K562 (cell line): ENCODE data around the gene DESI1.

Experiments
- NFYB ChIP-seq: IDR thresholded peaks from 2 replicates; pipeline ENCODE4 v1.6.1; 2011; ENCODE audit warnings: mild to moderate bottlenecking, moderate library complexity; ENCODE audit not compliant: insufficient read length; ENCODE audit errors: extremely low read depth
- TF ChIP-seq, protein P1 (sequence below): IDR thresholded peaks from 3 replicates; pipeline ENCODE4 v1.6.1; 2011; ENCODE audit warnings: borderline replicate concordance, mild to moderate bottlenecking, moderate library complexity; ENCODE audit not compliant: insufficient read length; ENCODE audit errors: extremely low read depth

DNA sequence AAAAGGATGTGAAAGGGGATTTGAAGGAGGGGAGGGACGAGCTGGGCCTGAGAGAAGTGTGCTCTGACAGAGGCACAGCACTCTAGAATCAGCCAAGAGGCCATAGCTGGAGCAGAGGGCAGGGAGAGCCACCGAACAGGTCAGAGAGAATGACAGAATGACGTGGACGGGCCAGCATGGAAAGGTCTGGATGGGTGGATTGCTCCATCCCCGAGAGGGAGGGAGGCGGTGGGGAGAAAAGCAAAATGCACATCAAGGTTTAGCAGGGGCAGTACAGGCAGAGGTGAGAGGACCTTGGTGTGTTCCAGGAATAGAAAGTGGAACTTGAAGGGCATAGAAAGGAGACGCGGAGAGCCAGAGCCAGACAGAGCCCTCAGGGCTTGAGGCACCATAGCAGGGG lies 38.1 kb downstream of the DESI1 start:
- no peak for TF ChIP-seq NFYB
- TF ChIP-seq, protein P1, sequence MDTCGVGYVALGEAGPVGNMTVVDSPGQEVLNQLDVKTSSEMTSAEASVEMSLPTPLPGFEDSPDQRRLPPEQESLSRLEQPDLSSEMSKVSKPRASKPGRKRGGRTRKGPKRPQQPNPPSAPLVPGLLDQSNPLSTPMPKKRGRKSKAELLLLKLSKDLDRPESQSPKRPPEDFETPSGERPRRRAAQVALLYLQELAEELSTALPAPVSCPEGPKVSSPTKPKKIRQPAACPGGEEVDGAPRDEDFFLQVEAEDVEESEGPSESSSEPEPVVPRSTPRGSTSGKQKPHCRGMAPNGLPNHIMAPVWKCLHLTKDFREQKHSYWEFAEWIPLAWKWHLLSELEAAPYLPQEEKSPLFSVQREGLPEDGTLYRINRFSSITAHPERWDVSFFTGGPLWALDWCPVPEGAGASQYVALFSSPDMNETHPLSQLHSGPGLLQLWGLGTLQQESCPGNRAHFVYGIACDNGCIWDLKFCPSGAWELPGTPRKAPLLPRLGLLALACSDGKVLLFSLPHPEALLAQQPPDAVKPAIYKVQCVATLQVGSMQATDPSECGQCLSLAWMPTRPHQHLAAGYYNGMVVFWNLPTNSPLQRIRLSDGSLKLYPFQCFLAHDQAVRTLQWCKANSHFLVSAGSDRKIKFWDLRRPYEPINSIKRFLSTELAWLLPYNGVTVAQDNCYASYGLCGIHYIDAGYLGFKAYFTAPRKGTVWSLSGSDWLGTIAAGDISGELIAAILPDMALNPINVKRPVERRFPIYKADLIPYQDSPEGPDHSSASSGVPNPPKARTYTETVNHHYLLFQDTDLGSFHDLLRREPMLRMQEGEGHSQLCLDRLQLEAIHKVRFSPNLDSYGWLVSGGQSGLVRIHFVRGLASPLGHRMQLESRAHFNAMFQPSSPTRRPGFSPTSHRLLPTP: no peak
